Activated CD8-positive, alpha-beta memory T cell treated with anti-CD3 and anti-CD28 coated beads, Interleukin-2, amount 50 U/mL, for 4 hours (primary cell): ENCODE measurements around the gene SMURF1.
"Not testable (repeated sequence)": the region's sequence is repeated elsewhere in the genome, so short reads cannot be mapped to it uniquely, and the experiment has no call there.

Experiments
- DNase-seq: peaks from one replicate; pipeline ENCODE4 v3.0.0-alpha.2; 2020

The SMURF1 gene

DNA sequence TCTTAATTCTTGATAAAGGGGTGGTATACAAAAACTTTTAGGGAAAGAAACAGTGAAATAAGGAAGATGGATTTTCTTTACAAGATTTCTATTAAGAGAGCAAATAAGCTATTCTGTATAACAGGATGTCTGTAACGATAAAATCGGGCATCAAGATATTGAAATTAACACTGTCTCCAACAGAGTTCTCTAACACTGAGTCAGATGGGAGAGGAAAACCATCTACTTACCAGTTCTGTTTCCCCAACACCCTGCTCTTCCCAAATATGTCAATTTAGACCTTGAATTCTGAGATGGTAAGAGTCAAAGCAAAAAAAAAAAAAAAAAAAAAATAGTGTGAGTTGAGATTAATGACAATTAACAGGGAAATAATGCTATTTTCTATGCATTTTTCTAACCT is 23.0 kb downstream of the SMURF1 start:
- no peak for DNase-seq

DNA sequence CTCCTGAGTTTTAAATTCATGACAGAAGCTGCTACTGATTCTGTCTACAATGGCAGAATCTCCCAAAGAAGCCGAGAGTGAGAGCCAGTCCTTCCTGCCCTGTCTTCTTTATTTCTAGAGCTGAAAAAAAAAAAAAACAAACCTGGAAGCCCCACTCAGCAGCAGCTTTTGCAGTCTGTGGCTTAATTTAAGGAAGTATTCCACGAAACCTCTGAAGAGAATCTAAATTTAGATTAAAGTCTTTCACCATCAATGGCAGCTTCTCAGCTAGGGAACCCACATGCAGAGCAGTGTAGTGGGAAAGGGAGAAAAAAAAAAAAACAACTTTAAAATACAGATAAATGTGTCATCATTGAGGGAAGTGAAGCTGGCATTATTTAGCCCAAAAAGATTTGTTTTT is 23.4 kb downstream of the SMURF1 start:
- DNase-seq = no peak

DNA sequence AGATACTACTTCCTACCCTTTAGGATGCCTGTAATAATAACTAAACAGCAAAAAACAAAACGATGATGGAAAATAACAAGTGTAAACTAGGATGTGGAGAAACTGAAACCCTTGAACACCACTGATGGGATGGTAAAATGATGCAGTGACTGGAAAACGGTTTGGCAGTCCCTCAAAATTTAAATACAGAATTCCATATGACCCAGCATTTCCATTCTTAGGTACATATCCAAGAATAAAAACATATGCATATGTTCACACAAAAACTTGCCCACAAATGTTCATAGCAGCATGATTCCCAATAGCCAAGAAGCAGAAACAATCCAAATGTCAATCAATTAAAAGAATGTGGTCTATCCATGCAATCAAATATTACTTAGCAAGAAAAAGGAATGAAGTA is 25.8 kb downstream of the SMURF1 start:
- DNase-seq = no peak

DNA sequence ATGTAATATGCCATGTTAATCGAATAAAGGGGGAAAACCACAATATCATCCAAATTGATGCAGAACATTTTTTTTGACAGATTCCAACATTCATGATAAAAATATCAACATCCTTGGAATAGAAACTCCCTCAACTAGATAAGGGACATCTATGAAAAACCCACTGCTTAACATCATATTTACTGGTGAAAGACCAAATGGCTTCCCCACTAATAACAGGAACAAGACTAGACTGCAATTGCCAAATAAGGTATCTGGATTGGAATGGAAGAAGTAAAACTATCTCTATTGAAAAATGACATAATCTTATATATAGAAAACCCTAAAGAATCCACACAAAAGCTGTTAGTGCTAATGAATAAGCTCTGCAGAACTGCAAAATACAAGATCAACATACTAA is 27.8 kb downstream of the SMURF1 start:
- DNase-seq = no peak

DNA sequence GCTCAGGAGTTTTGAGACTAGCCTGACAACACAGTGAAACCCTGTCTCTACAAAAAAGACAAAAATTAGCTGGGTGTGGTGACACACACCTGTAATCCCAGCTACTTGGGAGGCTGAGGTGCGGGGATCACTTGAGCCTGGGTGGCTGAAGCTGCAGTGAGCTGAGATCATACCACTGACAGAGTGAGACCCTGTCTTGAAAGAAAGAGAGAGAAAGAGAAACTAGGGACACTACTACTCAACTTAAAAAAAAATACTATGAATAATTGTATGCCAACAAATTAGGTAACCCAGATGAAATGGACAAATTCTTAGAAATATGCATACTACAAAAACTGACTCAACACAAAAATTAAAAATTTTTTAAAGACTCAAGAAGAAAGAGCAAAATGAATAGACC is 28.5 kb downstream of the SMURF1 start:
- DNase-seq = no peak

DNA sequence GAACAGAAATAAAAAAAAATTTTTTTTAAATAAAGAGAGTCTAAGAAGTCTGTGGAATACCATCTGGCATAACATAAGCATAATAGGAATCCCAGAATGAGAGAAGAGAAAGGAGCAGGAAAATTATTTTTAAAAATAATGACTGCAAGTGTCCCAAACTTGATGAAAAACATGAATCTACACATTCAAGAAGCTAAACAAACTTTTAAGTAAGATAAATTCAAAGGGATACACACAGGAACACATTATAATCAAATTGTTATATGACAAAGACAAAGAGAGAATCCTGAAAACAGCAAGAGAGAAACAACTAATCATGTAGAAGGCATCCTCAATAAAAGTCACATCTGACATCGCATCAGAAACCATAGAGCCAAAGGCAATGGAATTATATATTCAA is 30.9 kb downstream of the SMURF1 start:
- no peak for DNase-seq

DNA sequence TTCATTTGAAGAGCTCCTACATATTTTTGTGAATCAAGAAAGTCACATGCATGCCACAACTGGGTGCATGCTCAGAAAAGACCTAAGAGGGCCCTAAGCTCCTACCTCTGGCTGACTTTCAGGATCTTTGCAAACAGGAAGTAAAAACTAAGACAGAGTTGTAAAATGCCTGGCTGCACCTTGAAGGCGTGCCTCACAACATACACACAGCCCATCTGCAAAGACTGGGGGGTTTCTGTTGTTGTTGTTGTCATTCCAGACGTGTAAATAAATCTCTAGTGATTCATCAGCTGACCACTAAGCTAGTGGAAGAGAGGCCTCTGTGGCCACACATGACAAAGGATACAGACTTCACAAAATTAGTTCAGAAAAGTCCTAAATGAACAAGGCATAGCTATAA is 31.8 kb downstream of the SMURF1 start:
- no peak for DNase-seq

DNA sequence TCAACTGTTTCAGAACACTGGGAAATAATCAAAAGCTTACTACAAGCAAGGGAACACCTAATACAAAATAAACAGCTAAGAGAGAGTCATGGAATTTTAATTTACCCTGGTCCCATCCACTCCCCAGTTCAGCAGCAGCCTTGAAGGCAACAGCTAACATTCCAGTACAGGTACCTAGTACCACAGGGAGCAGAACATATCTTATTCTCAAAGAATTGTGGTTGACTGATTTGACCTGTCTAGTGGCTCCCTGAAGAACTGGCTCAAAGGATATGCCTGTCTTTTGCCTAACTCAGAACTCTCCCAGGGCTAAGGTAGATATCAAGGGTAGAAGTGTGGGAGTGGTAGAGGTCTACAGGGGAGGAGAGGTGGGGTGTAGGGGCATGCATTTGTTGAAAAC is 32.3 kb downstream of the SMURF1 start:
- DNase-seq = no peak

DNA sequence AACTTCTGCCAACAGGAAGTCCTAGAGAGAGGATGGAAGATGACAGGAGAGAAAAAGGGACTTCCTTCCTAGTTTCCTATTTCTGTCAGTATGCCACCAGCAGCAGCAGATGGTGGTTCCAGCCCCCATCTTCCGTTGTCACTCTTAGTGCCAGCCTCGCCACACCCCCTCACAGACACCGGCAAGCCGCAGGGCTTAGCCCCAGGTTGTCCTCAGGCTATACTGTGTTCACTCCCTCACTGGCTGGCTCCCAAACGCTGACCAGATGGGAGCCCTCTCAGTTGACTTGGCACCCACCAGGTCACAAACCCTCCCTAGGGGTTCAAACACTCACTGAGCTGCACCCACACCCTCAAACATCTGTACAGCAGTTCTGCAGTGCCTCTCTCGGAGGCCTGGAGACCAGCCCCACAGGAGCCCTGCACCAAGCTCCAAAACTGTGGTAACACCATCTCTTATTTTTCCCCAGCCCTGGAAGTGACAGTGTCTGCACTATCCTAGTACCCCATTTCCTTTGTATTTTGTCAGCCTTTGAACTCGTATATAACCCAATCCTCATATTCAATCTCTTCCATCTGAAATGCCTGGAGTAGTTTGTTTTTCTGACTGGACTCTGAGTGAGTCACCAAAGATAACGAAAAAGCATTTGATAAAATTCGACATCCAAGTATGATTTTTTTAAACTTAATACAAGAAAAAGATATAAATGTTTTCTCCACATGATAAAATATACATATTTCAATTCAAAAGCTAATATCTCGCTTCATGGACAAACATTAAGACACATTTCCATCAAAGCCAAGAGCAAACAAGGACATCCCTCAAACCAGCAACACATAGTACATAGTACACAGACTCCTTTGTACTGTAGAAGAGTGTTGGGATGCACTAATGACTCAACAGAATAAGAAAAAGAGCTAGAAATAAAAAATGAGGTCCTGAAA is 34.5 kb downstream of the SMURF1 start:
- DNase-seq = peak; percentile 27

DNA sequence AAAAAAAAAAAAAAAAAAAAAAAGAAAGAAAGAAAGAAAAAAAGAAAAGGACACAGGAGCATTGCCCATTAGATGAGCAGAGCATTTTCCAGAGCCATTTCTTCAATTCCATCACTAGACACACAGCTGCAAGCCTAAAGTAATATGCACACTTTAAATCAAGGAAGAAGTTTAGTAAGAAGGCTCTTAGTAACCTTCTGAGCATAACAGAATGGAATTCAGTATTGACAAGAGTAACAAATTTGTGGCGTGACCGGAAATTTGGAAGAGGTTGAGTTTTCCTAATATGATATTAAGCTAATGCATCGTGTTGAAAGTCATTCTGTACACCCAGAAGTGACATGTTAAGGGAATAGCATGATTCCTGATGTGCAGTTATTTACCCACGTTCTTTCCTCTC is 35.3 kb downstream of the SMURF1 start:
- DNase-seq = no peak

DNA sequence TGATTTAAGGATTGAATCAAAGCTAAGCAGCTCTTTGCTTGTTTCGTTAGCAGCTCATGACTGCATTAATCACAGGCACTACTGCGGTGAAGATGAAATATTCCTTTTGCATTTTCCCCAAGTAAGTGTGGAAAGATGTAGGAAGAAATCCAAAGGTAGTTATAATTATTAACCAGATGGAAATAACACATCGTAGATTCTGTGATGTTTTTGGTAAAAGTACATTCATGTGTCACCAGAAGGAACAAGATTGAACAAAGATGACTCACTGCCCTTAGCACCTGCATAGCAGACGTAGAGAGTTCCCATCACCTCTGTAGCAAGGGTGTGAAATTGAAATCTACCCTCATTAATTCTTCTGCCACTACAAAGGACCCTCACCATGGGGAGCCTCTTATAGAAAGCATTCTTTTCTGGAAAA is 37.1 kb downstream of the SMURF1 start:
- no peak for DNase-seq

DNA sequence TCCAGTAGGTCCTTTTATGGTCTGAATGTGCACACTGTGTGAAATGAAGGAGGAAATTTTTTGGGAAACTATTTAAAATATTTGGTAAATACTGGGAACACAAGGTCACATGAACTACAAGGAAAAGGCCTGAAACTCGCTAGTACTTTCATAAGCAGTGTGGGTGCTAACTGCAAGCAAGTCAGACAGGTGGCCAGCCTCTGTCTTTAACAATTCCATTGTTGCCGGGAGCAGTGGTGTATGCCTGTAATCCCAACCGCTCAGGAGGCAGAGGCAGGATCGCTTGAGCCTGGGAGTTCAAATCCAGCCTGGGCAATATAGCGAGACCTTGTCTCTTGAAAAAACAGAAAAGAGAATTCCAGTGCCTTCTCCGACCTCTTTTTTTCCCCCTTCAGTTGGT is 37.5 kb downstream of the SMURF1 start:
- DNase-seq = no peak

DNA sequence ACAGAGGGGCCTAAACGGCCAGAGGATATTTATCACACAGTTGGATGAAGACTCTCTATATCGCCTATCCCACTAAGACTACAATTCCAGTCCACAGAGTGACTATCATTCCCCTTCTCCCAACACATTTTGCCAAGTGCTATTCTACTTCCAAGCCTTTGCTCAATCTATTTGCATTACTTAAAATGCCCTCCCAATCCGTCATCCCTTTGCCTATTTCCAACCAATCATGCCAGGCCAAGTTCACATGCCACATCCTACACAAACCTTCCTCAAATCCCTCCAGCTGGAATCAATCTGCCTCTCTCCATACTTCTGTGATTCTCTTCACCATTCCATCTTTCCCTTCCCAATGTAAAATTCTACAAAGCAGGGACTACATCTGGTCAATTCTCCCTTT is 38.2 kb downstream of the SMURF1 start:
- no peak for DNase-seq

DNA sequence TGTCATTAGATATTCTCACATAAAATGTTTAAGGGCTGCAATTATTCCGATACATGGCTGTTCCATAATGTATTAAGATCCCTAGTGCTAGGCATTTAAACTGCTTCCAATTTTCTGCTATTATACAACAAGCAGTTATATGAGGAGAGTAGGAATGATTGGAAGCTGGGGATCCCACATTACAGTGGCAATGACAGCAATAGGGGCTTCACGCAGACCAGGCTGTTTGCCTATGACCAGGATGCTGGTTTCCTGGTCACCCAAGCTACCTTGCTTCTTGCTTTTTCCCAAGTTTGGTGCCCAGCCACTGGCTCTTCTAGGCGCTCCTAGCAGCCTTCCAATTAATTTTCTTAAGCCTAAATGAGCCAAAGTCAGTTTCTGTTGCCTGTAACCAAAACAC is 39.3 kb downstream of the SMURF1 start:
- no peak for DNase-seq

DNA sequence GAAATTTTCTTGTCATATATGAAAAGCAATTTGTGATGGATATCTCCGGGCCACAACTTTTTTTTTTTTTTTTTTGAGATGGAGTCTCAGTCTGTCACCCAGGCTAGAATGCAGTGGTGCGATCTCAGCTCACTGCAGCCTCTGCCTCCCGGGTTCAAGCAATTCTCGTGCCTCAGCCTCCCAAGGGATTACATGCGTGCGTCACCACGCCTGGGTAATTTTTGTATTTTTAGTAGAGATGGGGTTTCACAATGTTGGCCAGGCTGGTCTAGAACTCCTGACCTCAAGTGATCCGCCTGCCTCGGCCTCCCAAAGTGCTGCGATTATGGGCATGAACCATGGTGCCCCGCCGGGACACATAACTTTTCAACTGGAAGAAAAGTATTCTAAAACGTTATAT is 40.1 kb downstream of the SMURF1 start:
- not testable (repeated sequence) for DNase-seq

DNA sequence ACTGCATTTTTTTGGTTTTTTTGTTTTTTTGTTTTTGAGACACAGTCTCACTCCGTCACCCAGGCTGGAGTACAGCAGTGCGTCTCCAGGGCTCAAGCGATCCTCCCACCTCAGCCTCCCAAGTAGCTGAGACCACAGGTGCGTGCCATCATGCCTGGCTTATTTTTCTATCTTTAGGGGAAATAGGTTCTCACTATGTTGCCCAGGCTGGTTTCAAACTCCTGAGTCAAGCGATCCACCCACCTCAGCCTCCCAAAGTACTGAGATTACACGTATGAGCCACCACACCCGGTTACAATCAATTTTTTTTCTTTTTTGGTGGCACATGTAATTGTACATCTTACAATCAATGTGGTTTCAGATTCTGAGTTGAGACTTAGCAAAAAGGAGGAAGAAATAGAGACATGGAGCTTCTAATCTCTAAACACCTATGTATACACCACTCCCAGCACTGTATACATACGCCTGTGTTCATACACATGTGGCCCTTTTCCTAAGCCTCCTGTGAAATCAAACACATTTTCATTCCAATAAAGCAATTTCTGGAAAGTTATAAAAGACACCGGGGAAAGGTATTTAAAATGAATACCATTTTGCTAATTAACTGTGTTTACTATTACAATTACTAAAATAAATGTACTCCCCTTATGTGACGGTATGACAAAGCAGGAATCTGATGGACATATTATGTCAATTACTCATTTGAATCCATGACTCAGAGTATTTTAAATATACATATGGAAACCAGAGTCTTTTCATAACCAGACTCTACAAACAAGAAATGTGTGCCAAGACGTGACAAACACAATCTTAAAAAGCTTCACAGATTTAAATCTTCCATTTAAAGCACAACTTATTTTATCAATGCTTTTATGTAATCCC is 40.9 kb downstream of the SMURF1 start:
- no peak for DNase-seq

DNA sequence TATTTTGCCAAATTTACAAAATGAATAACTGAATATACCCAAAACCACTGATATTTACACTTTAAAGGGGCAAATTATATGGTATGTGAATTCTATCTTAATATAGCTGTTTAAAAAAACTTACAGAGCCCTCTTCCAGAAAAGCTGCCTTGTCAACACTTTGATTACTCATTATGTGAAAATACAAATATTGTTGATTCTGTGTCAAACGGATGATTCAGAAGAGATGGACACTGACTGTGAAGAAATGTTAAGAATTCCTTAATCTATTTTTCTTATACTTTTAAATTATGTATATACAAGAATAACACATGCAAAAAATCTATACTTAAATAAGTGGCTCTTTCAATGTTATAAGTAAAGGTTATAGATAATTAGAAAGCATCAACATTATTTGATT is 41.5 kb downstream of the SMURF1 start:
- no peak for DNase-seq

DNA sequence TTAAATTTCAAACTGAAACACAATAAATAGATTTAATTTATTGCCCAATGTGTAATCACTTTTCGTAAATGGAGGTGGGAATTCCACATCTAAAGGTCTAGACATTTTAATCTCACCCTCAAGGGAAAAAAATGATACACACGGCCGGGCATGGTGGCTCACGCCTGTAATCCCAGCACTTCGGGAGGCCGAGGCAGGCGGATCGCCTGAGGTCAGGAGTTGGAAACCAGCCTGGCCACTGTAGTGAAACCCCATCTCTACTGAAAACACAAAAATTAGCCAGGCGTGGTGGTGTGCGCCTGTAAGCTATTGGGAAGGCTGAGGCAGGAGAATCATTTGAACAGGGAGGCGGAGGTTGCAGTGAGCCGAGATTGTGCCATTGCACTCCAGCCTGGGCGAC is 42.4 kb downstream of the SMURF1 start:
- not testable (repeated sequence) for DNase-seq

DNA sequence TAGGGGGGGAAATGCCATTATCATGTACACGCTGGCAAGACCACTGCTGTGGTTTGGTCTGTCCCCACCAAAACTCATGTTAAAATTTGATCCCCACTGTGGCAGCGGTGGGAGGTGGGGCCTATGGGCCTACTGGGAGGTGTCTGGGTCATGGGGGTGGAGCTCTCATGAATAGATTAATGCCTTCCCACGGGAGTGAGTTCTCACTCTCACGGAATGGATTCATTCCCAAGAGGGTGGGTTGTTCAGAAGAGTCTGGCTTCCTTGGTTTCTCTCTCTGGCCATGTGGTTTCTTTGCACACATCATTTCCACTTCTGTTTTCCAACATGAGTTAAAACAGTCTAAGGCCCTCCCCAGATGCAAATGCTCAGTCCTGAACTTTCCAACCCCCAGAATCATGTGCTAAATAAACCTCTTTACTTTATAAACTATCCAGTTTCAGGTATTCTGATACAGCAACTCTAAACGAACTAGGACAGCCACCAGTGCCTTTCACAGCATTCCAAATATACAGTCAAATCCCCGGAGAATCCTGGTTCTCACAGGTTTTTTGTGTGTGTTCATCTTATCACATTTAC is 44.3 kb downstream of the SMURF1 start:
- no peak for DNase-seq

DNA sequence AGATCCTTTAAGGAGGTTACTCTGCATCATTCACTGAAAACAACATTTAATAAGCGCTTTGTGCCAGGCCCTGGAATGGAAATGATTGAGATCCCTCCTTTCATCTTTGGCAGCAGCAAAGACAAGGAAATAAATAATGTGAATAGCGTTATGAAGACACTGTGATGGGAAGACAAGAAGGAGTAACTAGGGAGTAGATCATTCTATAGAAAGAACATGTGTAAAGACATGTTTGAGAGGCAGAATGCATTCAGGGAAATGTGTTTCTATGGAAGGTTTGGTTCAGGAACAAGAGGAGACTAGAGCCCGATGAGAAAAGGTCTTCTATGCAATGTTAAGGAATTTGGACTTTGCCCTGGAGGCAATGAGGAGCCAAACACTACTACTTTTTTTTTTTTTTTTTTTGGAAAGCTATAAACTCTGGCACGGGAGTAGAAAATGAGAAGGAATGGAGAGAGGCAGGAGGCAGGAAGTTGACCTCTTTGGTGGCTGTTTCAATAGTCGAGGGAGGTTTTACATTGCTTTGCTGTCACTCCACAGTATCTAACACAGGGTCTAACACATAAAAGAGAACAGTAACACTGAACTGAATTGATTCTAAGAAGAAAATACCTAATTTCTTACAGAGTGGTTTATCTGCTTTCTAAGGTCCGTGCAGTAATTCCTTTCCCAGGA is 44.9 kb downstream of the SMURF1 start:
- no peak for DNase-seq

DNA sequence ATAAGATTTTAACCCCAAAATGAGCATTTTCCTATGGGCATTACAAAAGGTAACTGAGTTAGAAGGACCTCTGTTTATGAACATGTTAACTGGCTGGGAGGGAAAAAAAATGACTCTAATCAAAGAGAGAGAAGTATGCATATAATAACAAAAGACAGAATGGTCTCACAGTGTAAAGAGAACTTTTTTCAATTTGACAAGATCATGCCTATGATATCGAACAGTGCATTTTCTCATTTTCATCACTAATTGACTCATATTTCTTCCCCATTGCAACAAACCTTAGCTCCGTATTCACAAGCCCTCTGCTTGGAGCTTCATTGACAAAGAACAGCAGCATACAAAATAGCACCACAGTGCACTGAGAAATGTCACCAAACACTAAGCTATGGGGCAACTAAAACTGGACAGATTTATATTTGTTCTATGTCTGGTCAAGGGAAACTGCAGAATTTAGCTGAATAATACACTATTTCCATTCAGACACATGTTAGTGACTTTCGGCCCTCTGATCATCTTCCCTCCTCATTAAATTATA is 45.6 kb downstream of the SMURF1 start:
- DNase-seq = no peak

DNA sequence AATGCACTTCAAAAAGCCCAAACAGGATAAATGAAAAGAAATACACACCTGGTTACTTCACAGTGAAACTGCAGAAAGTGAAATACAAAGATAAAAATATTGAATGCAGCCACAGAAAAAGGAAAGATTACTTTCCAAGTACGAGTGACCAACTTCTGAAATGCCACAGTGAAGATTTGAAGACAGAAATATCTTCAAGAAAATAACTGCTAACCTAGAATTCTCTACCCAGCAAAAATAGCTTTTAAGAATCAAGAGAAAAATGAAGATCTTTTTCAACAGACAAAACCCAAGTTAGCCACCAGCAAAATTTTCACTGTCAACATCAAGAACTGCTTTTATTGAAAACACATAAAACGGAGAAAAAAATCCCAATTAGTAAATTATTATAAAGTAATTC is 46.2 kb downstream of the SMURF1 start:
- no peak for DNase-seq
